ENCODE measurements around the gene ADAMTS8.

The ADAMTS8 gene

GRCh38 chr11:130428316-130429119 is at the start of gene ADAMTS8:
Gene ADAMTS8 (minus strand): TSS chr11:130428609. CDS start chr11:130428286, 323 bp downstream.
- DNase-seq, result peak; percentile 25

GRCh38 chr11:130477586-130478203 is 49.3 kb upstream of the ADAMTS8 start:
- DNase-seq, result no peak

GRCh38 chr11:130476922-130477491 is 48.6 kb upstream of the ADAMTS8 start:
- no peak for DNase-seq

GRCh38 chr11:130476200-130476921 is 48.0 kb upstream of the ADAMTS8 start:
- DNase-seq, result no peak

GRCh38 chr11:130475426-130476053 is 47.1 kb upstream of the ADAMTS8 start:
- no peak for DNase-seq

- DNase-seq, result no peak
Observed at GRCh38 chr11:130474637-130475400, 46.4 kb upstream of the ADAMTS8 start.

- no peak for DNase-seq
Observed at GRCh38 chr11:130473795-130474377, 45.5 kb upstream of the ADAMTS8 start.

GRCh38 chr11:130473056-130473794 is 44.8 kb upstream of the ADAMTS8 start:
- no peak for DNase-seq

- DNase-seq, result no peak
Observed at GRCh38 chr11:130472434-130472961, 44.1 kb upstream of the ADAMTS8 start.

- no peak for DNase-seq
Observed at GRCh38 chr11:130471731-130472433, 43.5 kb upstream of the ADAMTS8 start.

GRCh38 chr11:130470832-130471706 is 42.7 kb upstream of the ADAMTS8 start:
- no peak for DNase-seq

GRCh38 chr11:130469181-130469580 is 40.8 kb upstream of the ADAMTS8 start:
- no peak for DNase-seq

GRCh38 chr11:130467116-130467900 is 38.9 kb upstream of the ADAMTS8 start:
- DNase-seq, result no peak

GRCh38 chr11:130465263-130465662 is 36.9 kb upstream of the ADAMTS8 start:
- DNase-seq, result no peak

- DNase-seq, result no peak
Observed at GRCh38 chr11:130464291-130464812, 35.9 kb upstream of the ADAMTS8 start.

- DNase-seq, result no peak
Observed at GRCh38 chr11:130462931-130463330, 34.5 kb upstream of the ADAMTS8 start.

GRCh38 chr11:130462101-130462885 is 33.9 kb upstream of the ADAMTS8 start:
- no peak for DNase-seq
